Effector memory CD8-positive, alpha-beta T cell (primary cell): Measurements from ENCODE around the gene BOLA2.
"Not testable (repeated sequence)": the region's sequence is repeated elsewhere in the genome, so short reads cannot be mapped to it uniquely, and the experiment has no call there.

ENCODE experiments used
- ATAC-seq: fragments of 150-1000 bp; cut with Tn5 transposase; replicated peaks from 2 replicates; pipeline ENCODE4 v1.10.0; 2021; ENCODE audit warnings: mild to moderate bottlenecking, moderate library complexity
- DNase-seq, 3 experiments: peaks; one replicate each; pipeline ENCODE4 v3.0.0; 2021
- H3K27ac Mint-ChIP-seq, 2 donors: one replicate each; pipeline ENCODE4 v1.8.0; 2022; ENCODE audit warnings: mild to moderate bottlenecking in 2 of 2, mixed read lengths in 2 of 2, moderate library complexity in 2 of 2
- H3K27me3 Mint-ChIP-seq, 2 donors: one replicate each; pipeline ENCODE4 v1.8.0; 2022; ENCODE audit warnings: mixed read lengths in 2 of 2
- H3K36me3 Mint-ChIP-seq: one replicate; pipeline ENCODE4 v1.8.0; 2022; ENCODE audit warnings: mild to moderate bottlenecking, moderate library complexity, mixed read lengths; ENCODE audit not compliant: insufficient read depth
- H3K4me1 Mint-ChIP-seq, 2 donors: one replicate each; pipeline ENCODE4 v1.8.0; 2022; ENCODE audit warnings: low read depth in 2 of 2, mixed read lengths in 2 of 2
- H3K4me3 Mint-ChIP-seq, 2 donors: one replicate each; pipeline ENCODE4 v1.8.0; 2022; ENCODE audit warnings: mild to moderate bottlenecking in 2 of 2, mixed read lengths in 2 of 2, moderate library complexity in 2 of 2
- H3K9me3 Mint-ChIP-seq, 2 donors: one replicate each; pipeline ENCODE4 v1.8.0; 2022; ENCODE audit warnings: mixed read lengths in 2 of 2
- total RNA-seq, 9 experiments: gene quantifications; one replicate each; lab custom pipeline; 2026; lab: John Stamatoyannopoulos, UW

The BOLA2 gene
- 0 reads per million in 9 experiments for total RNA-seq

- H3K9me3 Mint-ChIP-seq, H3K27ac Mint-ChIP-seq, H3K4me3 Mint-ChIP-seq, H3K36me3 Mint-ChIP-seq, H3K27me3 Mint-ChIP-seq, DNase-seq, H3K4me1 Mint-ChIP-seq: not testable (repeated sequence)
- ATAC-seq = peak; percentile 88
Observed at GRCh38 chr16:29454269-29454668, at the start of gene BOLA2, which contains the start of gene SLX1B. Gene BOLA2, minus strand, starts transcription at chr16:29454351. Its CDS starts 98 bp downstream, at chr16:29454253. Gene SLX1B, plus strand, starts transcription at chr16:29454533.

DNA sequence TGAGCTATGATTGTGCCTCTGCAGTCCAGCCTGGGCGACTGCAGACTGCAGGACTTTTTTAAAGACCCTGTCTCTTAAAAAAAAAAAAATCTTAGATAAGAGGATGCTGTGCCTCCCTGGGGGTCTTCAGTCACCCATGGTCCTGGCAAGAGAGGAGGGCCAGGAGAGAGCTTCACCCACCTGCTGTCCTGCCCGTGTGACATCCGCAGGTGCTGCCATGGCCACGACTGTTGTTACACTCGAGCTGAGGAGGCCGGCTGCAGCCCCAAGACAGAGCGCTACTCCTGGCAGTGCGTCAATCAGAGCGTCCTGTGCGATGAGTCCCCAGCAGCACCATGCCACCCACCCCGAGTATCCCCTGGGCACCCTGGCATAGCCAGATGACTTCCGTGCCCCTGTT is 28.1 kb upstream of the BOLA2 start:
- not testable (repeated sequence) for H3K4me3 Mint-ChIP-seq, H3K9me3 Mint-ChIP-seq, H3K36me3 Mint-ChIP-seq, ATAC-seq, H3K4me1 Mint-ChIP-seq, H3K27ac Mint-ChIP-seq, DNase-seq, H3K27me3 Mint-ChIP-seq

DNA sequence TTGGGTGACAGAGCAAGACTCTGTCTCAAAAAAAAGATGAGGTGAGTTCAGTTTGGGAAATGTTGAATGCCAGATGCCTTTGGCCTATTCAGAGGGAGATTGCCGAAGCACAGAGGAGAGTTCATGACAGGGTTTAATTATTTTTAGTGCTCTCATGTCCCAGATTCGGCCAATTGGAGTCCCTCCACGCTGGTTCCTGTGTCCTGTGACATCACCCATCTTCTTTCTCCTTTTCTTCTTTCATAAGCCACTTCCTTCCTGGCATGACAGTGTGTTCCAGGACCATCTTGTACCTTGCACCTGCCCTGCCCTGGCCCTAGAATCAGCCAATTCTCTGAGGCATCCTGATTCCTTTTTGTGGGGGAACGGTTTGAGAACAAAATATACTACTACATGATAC is 17.9 kb upstream of the BOLA2 start:
- not testable (repeated sequence) for H3K36me3 Mint-ChIP-seq, H3K27me3 Mint-ChIP-seq, H3K27ac Mint-ChIP-seq, H3K9me3 Mint-ChIP-seq, H3K4me3 Mint-ChIP-seq, H3K4me1 Mint-ChIP-seq, DNase-seq
- ATAC-seq = peak; percentile 59

DNA sequence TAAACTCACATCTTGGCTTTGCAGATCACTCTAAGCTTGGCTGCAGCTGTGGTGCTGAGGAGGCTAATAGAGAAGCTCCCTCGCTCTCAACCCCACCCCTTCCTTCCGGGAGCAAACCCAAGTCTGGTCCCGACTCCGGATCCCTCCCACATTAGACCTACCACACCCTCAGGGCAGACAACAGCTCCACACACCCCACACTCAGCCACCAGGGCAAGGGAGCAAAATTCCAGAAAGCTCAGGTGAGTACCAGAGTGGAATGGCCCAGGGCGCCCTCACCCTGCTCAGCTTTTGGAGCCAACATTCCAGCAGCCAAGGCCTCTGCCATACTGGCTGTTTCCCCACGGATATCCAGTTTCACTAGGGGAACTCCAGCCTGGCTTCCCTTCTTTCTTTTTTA is 15.5 kb upstream of the BOLA2 start:
- H3K4me3 Mint-ChIP-seq = peak overlapping the region; percentile 40 to 43
- not testable (repeated sequence) for H3K27me3 Mint-ChIP-seq, H3K4me1 Mint-ChIP-seq, H3K27ac Mint-ChIP-seq, H3K9me3 Mint-ChIP-seq, H3K36me3 Mint-ChIP-seq
- ATAC-seq = peak; percentile 68
- DNase-seq = peak; percentile 12 to 19 (median 18)

- DNase-seq, H3K27me3 Mint-ChIP-seq, H3K27ac Mint-ChIP-seq, H3K9me3 Mint-ChIP-seq, ATAC-seq, H3K4me3 Mint-ChIP-seq, H3K4me1 Mint-ChIP-seq, H3K36me3 Mint-ChIP-seq: not testable (repeated sequence)
Observed at GRCh38 chr16:29467654-29468366, 13.7 kb upstream of the BOLA2 start.

GRCh38 chr16:29466904-29467303 is 12.8 kb upstream of the BOLA2 start:
- H3K36me3 Mint-ChIP-seq, H3K27me3 Mint-ChIP-seq, H3K4me3 Mint-ChIP-seq, DNase-seq, H3K27ac Mint-ChIP-seq, H3K9me3 Mint-ChIP-seq, H3K4me1 Mint-ChIP-seq: not testable (repeated sequence)
- peak; percentile 59 for ATAC-seq

GRCh38 chr16:29465985-29466824 is 12.1 kb upstream of the BOLA2 start:
- not testable (repeated sequence) for H3K4me3 Mint-ChIP-seq, H3K27ac Mint-ChIP-seq, DNase-seq, H3K36me3 Mint-ChIP-seq, H3K9me3 Mint-ChIP-seq, H3K4me1 Mint-ChIP-seq, H3K27me3 Mint-ChIP-seq
- ATAC-seq = peak; percentile 63

DNA sequence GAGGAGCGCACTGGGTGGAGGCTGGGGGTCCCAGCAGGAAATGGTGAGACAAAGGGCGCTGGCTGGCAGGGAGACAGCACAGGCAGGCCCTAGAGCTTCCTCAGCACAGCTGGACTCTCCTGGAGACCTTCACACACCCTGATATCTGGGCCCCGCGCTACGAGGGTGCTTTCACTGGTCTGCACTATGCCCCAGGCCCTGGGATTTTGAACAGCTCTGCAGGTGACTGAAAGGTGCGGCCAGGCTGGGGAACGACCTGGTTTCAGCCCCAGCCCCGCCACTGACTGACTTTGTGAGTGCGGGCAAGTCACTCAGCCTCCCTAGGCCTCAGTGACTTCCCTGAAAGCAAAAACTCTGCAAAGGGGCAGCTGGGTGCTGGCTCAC is 6.5 kb upstream of the BOLA2 start:
- not testable (repeated sequence) for H3K36me3 Mint-ChIP-seq, H3K9me3 Mint-ChIP-seq, ATAC-seq, H3K4me1 Mint-ChIP-seq, DNase-seq, H3K27me3 Mint-ChIP-seq, H3K4me3 Mint-ChIP-seq, H3K27ac Mint-ChIP-seq

GRCh38 chr16:29459706-29460646 is 5.8 kb upstream of the BOLA2 start, which contains the start of gene SULT1A4:
Gene SULT1A4, plus strand, starts transcription at chr16:29459913. Its CDS starts 1,473 bp downstream, at chr16:29461386.
- not testable (repeated sequence) for H3K36me3 Mint-ChIP-seq, DNase-seq, H3K27me3 Mint-ChIP-seq, ATAC-seq, H3K9me3 Mint-ChIP-seq, H3K27ac Mint-ChIP-seq, H3K4me1 Mint-ChIP-seq, H3K4me3 Mint-ChIP-seq

DNA sequence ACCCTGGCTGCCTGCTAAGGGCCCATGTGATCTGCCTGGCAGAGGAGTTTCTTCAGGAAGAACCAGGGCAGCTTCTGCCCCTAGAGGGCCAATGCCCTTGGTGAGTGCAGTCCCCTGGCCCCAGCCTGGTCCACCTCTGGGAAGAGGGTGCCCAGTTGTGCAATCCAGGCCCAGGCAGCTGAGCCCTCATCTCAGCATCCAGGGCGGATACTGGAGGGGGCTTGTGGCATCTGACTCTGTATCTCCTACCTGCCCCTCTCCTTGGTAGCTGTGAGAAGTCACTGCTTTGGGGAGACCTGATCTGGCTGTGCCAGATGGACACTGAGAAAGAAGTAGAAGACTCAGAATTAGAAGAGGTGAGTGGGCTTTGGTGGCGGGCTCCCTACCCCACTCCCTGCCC is 3.5 kb upstream of the BOLA2 start:
- H3K4me1 Mint-ChIP-seq, H3K36me3 Mint-ChIP-seq, H3K9me3 Mint-ChIP-seq, H3K27me3 Mint-ChIP-seq, H3K27ac Mint-ChIP-seq, H3K4me3 Mint-ChIP-seq, ATAC-seq, DNase-seq: not testable (repeated sequence)

DNA sequence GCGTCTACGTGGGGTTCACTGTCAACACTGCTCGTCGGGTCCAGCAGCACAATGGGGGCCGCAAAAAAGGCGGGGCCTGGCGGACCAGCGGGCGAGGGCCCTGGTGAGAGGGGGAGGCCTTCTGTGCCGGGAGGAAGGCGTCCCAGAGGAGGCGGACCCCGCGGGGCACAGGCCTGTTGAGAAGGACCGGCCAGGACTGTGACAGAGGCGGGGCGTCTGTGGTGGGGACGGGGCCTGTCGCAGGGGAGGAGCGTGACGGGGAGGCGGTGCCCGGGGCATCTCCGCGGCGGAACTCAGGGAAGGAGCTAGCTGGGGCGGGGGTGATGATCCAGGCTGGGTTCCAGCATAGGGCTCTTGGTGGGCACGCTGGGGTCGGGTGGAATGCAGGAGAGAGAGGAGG is 677 bp upstream of the BOLA2 start:
- not testable (repeated sequence) for H3K27me3 Mint-ChIP-seq, H3K27ac Mint-ChIP-seq, H3K36me3 Mint-ChIP-seq, H3K4me3 Mint-ChIP-seq, DNase-seq, H3K9me3 Mint-ChIP-seq, H3K4me1 Mint-ChIP-seq
- ATAC-seq = peak; percentile 71

DNA sequence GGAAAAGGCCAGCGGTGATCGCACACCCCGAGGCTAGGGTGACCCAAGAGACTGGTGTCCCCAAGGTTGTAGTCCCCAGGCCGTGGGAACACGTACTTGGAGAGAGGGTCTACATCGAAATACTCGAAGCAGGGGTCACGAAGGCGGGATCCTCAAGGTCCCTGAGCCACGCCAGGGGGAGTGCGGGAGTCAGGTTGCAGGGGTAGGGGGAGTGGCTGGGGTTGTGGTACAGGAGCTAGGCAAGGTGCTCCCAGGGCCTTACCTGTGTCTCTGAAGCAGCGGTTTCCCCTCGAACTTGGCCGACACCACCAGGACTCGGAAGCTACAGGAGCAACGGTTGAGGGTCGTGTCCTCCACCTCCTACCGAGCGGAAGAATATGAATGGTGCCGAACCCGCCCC is 397 bp downstream of the BOLA2 start:
- H3K4me1 Mint-ChIP-seq, H3K27me3 Mint-ChIP-seq, H3K27ac Mint-ChIP-seq, DNase-seq, H3K36me3 Mint-ChIP-seq, H3K4me3 Mint-ChIP-seq, H3K9me3 Mint-ChIP-seq: not testable (repeated sequence)
- peak; percentile 8 for ATAC-seq

DNA sequence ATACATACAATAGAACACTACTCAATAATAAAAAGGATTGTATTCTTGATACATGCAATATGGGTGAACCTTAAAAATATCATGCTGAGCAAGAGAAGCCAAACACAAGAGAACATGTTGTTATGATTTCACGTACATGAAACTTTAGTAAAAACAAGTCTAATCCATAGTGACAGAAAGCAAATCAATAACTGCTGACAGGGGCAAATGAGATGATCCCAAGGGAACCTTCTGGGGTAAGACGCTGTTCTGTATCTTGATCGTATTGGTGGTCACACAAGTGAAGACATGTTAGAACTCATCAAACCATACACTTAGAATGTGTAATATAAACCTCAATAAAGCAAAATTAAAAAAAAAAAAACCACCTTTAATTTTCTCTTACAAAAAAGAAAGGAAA is 28.8 kb downstream of the BOLA2 start:
- not testable (repeated sequence) for ATAC-seq, H3K36me3 Mint-ChIP-seq, H3K9me3 Mint-ChIP-seq, H3K4me3 Mint-ChIP-seq, DNase-seq, H3K4me1 Mint-ChIP-seq, H3K27me3 Mint-ChIP-seq, H3K27ac Mint-ChIP-seq
